Measurements from ENCODE around the gene ZCCHC2. TPM values are rescaled to one million over a fixed set of nuclear protein-coding genes. Genes with fewer than 3 reads are reported as not detected.

The ZCCHC2 gene
- total and polyA plus RNA-seq, 2 of the 13 experiments (the other 11 are each of a cell fraction or from before 2014, with no cell fraction given) = 62.5 to 76.1 TPM

- Histone ChIP-seq H3K4me1 (ENCODE audit: insufficient read depth, low read length) (peaks cover 33% of the 10 kb centered on the region), H3K9ac (ENCODE audit: insufficient read depth, low read depth, low read length) (no peak overlapping the region), H2AFZ (ENCODE audit: low read length) (no peak overlapping the region), H3K79me2 (ENCODE audit: insufficient read depth, low read length) (no peaks in the 10 kb centered on the region), H4K20me1 (ENCODE audit: insufficient read depth, low read length) (no peaks in the 10 kb centered on the region), H3K4me2 (ENCODE audit: low read depth, low read length) (no peak overlapping the region), H3K4me3 (replicated peaks in 1 of 3; ENCODE audit: insufficient read depth in 1 of 3, low read depth in 2 of 3, low read length in 3 of 3) (no peak overlapping the region), H3K27ac (ENCODE audit: extremely low read length, insufficient read depth, low read length) (no peak overlapping the region), H3K27me3 (ENCODE audit: control insufficient read depth in 1 of 2, insufficient read depth in 2 of 2, low read length in 2 of 2) (no peaks in the 10 kb centered on the region), H3K36me3 (replicated peaks in 1 of 2; ENCODE audit: control insufficient read depth in 1 of 2, insufficient read depth in 2 of 2, low read length in 2 of 2) (no peaks in the 10 kb centered on the region), H3K9me3 (ENCODE audit: low read length) (no peaks in the 10 kb centered on the region)
- FAIRE-seq (no peak), DNase-seq (ENCODE audit: low spot score) (no peak), ATAC-seq (no peak)
- 99% methylated on average over 2 of the region's 2 CpGs for WGBS (ENCODE audit: low lambda C conversion rate)
- ChIA-PET POLR2A (no interaction called here), CTCF (ENCODE audit: low intra/inter-chr PET ratio, low total read pairs) (no interaction called here)
- in situ Hi-C loops (cut with HindIII; ENCODE audit: extremely low pct_ligation_motif_present, low pct_unique_long_range_greater_than_20kb) (no loop called here), intact Hi-C loops (cut with micrococcal nuclease; ENCODE audit: unreplicated experiment) (no loop called here)
- TF ChIP-seq ATF7 (IDR thresholded peaks at IDR 0.05) (peak; percentile 45; the same call in 1 of the 2 replicates), ATF7 (CRISPR knock-in tag; IDR thresholded peaks at IDR 0.05) (no peak), ELF3 (CRISPR knock-in tag; IDR thresholded peaks at IDR 0.05) (no peak), ZNF430 (CRISPR knock-in tag; IDR thresholded peaks at IDR 0.05) (no peak), ZFX (CRISPR knock-in tag; IDR thresholded peaks at IDR 0.05; ENCODE audit: low read depth) (no peak), CREB1 (IDR thresholded peaks at IDR 0.05) (0 out of 2 replicates have a peak, but pooled peaks have one; percentile 8), CREB1 (CRISPR knock-in tag; IDR thresholded peaks at IDR 0.05) (no peak)
- no TSS peak for BruUV-seq (replicated peaks)
Measured at GRCh38 chr18:62496262-62496661, 26.6 kb upstream of the ZCCHC2 start.

GRCh38 chr18:62497190-62497772 is 25.5 kb upstream of the ZCCHC2 start:
- 94% methylated on average over 13 of the region's 13 CpGs for WGBS (ENCODE audit: low lambda C conversion rate)
- DNase-seq (ENCODE audit: low spot score) = no peak
- TF ChIP-seq NPAS2 (CRISPR knock-in tag; IDR thresholded peaks at IDR 0.05; ENCODE audit: borderline replicate concordance) = no peak
- TF ChIP-seq ZMYM4 (CRISPR knock-in tag; IDR thresholded peaks at IDR 0.05) = 0 out of 2 replicates have a peak, but pooled peaks have one; percentile 26
- Histone ChIP-seq H3K27ac (ENCODE audit: extremely low read length, insufficient read depth, low read length) (no peak overlapping the region), H4K20me1 (ENCODE audit: insufficient read depth, low read length) (no peaks in the 10 kb centered on the region), H3K79me2 (ENCODE audit: insufficient read depth, low read length) (no peaks in the 10 kb centered on the region), H3K4me2 (ENCODE audit: low read depth, low read length) (no peak overlapping the region), H3K4me3 (replicated peaks in 1 of 3; ENCODE audit: insufficient read depth in 1 of 3, low read depth in 2 of 3, low read length in 3 of 3) (no peak overlapping the region), H3K9me3 (ENCODE audit: low read length) (no peaks in the 10 kb centered on the region), H3K36me3 (replicated peaks in 1 of 2; ENCODE audit: control insufficient read depth in 1 of 2, insufficient read depth in 2 of 2, low read length in 2 of 2) (no peaks in the 10 kb centered on the region), H2AFZ (ENCODE audit: low read length) (no peak overlapping the region), H3K4me1 (ENCODE audit: insufficient read depth, low read length) (peaks cover 44% of the 10 kb centered on the region), H3K9ac (ENCODE audit: insufficient read depth, low read depth, low read length) (no peak overlapping the region), H3K27me3 (ENCODE audit: control insufficient read depth in 1 of 2, insufficient read depth in 2 of 2, low read length in 2 of 2) (no peaks in the 10 kb centered on the region)
- no peak for ATAC-seq
- intact Hi-C loops (cut with micrococcal nuclease; ENCODE audit: unreplicated experiment) = no loop called here
- CTCF ChIA-PET (ENCODE audit: low intra/inter-chr PET ratio, low total read pairs) = no interaction called here
- in situ Hi-C loops (cut with HindIII; ENCODE audit: extremely low pct_ligation_motif_present, low pct_unique_long_range_greater_than_20kb) = no loop called here
- BruUV-seq (replicated peaks) = no TSS peak
- FAIRE-seq = no peak
- POLR2A ChIA-PET = interaction anchor here (0.9 to 1.6 kb wide), 2 partner anchors 25 to 36 kb away, joined by 3 to 4 read pairs; partner anchors contain the start of gene ZCCHC2
